ENCODE measurements around the gene DPP4. TPM values are rescaled to one million over a fixed set of nuclear protein-coding genes. Genes with fewer than 3 reads are reported as not detected.
A peak's percentile ranks its signal among the peaks of the same experiment; 100 is the strongest.

Gene DPP4
- total and polyA plus RNA-seq, 2 of the 13 experiments (the other 11 are each of a cell fraction or from before 2014, with no cell fraction given), result 39.4 to 109 TPM

GRCh38 chr2:161972866-161973265 is 101.1 kb downstream of the DPP4 start:
- POLR2A ChIA-PET, result no interaction called here
- no peaks in the 10 kb centered on the region for H4K20me1 ChIP-seq (ENCODE audit: insufficient read depth, low read length)
- no peak overlapping the region for H3K27ac ChIP-seq (ENCODE audit: extremely low read length, insufficient read depth, low read length)
- no peak; the same call in 2 of the 3 replicates for ATAC-seq
- TF ChIP-seq MYNN (CRISPR knock-in tag; IDR thresholded peaks at IDR 0.05; ENCODE audit: low read depth) (no peak), ZIK1 (CRISPR knock-in tag; IDR thresholded peaks at IDR 0.05; ENCODE audit: borderline replicate concordance, low read depth) (no peak), NFATC3 (CRISPR knock-in tag; IDR thresholded peaks at IDR 0.05) (no peak), NKX3-1 (CRISPR knock-in tag; IDR thresholded peaks at IDR 0.05) (no peak), MED13 (CRISPR knock-in tag; IDR thresholded peaks at IDR 0.05) (no peak), EP300 (IDR thresholded peaks at IDR 0.05; ENCODE audit: low read depth in 2 of 2, low read length in 2 of 2) (no peak), EP300 (CRISPR knock-in tag; IDR thresholded peaks at IDR 0.05; ENCODE audit: borderline replicate concordance) (no peak), ZNF577 (CRISPR knock-in tag; IDR thresholded peaks at IDR 0.05; ENCODE audit: borderline replicate concordance, low read depth) (no peak), RFX3 (CRISPR knock-in tag; IDR thresholded peaks at IDR 0.05) (no peak), TEAD2 (CRISPR knock-in tag; IDR thresholded peaks at IDR 0.05) (no peak), ATF3 (CRISPR knock-in tag; IDR thresholded peaks at IDR 0.05) (no peak), GABPA (IDR thresholded peaks at IDR 0.05; ENCODE audit: low read depth, low read length) (no peak), GABPA (CRISPR knock-in tag; IDR thresholded peaks at IDR 0.05; ENCODE audit: low read depth) (0 out of 2 replicates have a peak, but pooled peaks have one; percentile 18), ZBTB20 (CRISPR knock-in tag; IDR thresholded peaks at IDR 0.05; ENCODE audit: borderline replicate concordance, low read depth) (no peak), ZNF30 (CRISPR knock-in tag; IDR thresholded peaks at IDR 0.05) (no peak), CENPX (CRISPR knock-in tag; IDR thresholded peaks at IDR 0.05) (no peak), KLF12 (CRISPR knock-in tag; IDR thresholded peaks at IDR 0.05; ENCODE audit: borderline replicate concordance) (no peak), NR2F2 (IDR thresholded peaks at IDR 0.05; ENCODE audit: borderline replicate concordance, low read depth) (0 out of 2 replicates have a peak, but pooled peaks have one; percentile 25), ZNF251 (CRISPR knock-in tag; IDR thresholded peaks at IDR 0.05) (no peak), NR2F6 (IDR thresholded peaks at IDR 0.05) (peak; percentile 31; the same call in 1 of the 2 replicates), NR2F6 (CRISPR knock-in tag; IDR thresholded peaks at IDR 0.05) (no peak), ZNF614 (CRISPR knock-in tag; IDR thresholded peaks at IDR 0.05; ENCODE audit: borderline replicate concordance) (no peak), DZIP1 (CRISPR knock-in tag; IDR thresholded peaks at IDR 0.05) (no peak)
- CTCF ChIA-PET (ENCODE audit: low intra/inter-chr PET ratio, low total read pairs), result no interaction called here
- H3K4me3 ChIP-seq (replicated peaks in 1 of 3; ENCODE audit: insufficient read depth in 1 of 3, low read depth in 2 of 3, low read length in 3 of 3), result no peak overlapping the region
- FAIRE-seq, result no peak
- in situ Hi-C loops (cut with HindIII; ENCODE audit: extremely low pct_ligation_motif_present, low pct_unique_long_range_greater_than_20kb), result no loop called here
- no peak for DNase-seq (ENCODE audit: low spot score)
- no peak overlapping the region for H2AFZ ChIP-seq (ENCODE audit: low read length)
- H3K27me3 ChIP-seq (ENCODE audit: control insufficient read depth in 1 of 2, insufficient read depth in 2 of 2, low read length in 2 of 2), result peaks cover 0 to 4% of the 10 kb centered on the region in 2 experiments; a peak in 1 of 5 replicates
- intact Hi-C loops (cut with micrococcal nuclease; ENCODE audit: unreplicated experiment), result no loop called here
- H3K4me2 ChIP-seq (ENCODE audit: low read depth, low read length), result no peak overlapping the region; the same call in 1 of the 2 replicates
- H3K9me3 ChIP-seq (ENCODE audit: low read length), result no peaks in the 10 kb centered on the region
- H3K4me1 ChIP-seq (ENCODE audit: insufficient read depth, low read length), result peaks cover 6% of the 10 kb centered on the region; the same call in 1 of the 2 replicates
- H3K9ac ChIP-seq (ENCODE audit: insufficient read depth, low read depth, low read length), result no peak overlapping the region
- H3K79me2 ChIP-seq (ENCODE audit: insufficient read depth, low read length), result no peaks in the 10 kb centered on the region
- 0% methylated on average over 2 of the region's 2 CpGs for WGBS (ENCODE audit: low lambda C conversion rate)
- no TSS peak for BruUV-seq (replicated peaks)
- H3K36me3 ChIP-seq (replicated peaks in 1 of 2; ENCODE audit: control insufficient read depth in 1 of 2, insufficient read depth in 2 of 2, low read length in 2 of 2), result no peaks in the 10 kb centered on the region
